Posterior vena cava (tissue), 2 donors: ENCODE data around the gene PLEKHA5. TPM values are rescaled to one million over a fixed set of nuclear protein-coding genes. Genes with fewer than 3 reads are reported as not detected.
"Not testable (repeated sequence)": the region's sequence is repeated elsewhere in the genome, so short reads cannot be mapped to it uniquely, and the experiment has no call there.

Experiments
- DNase-seq: peaks from one replicate; pipeline ENCODE4 v3.0.0-alpha.2; 2020; ENCODE audit warnings: low spot score
- intact Hi-C, 2 donors: fragments of 100-400 bp; cut with DNase I; formaldehyde crosslinking; loops; one replicate each; pipeline versions ENCODE4 v1.14.1 to v1.14.2; 2022 to 2023
- total RNA-seq, 2 donors: library from RNA; stranded (reverse); fragmentation: NEBNext Ultra II Directional; extraction: Animal tissue kit (Norgen Biotek cat#: 25700); gene quantifications; one replicate each; pipeline ENCODE4 v1.2.1, GENCODE V29; 2021
- donor health status: DM: yes; HTN: yes; CAD: no.
- donor health status: DM: yes; HTN: yes; CAD: no.

The PLEKHA5 gene
- total RNA-seq, 2 donors from 2014 or later, result 22.5 to 27.4 TPM

- no peak for DNase-seq
- intact Hi-C loops, result no loop called here
Observed at GRCh38 chr12:19217446-19217845, 87.9 kb downstream of the PLEKHA5 start.

GRCh38 chr12:19220205-19220604, 90.7 kb downstream of the PLEKHA5 start:
- no peak for DNase-seq
- intact Hi-C loops, result no loop called here

- DNase-seq, result no peak
- intact Hi-C loops, result no loop called here
Observed at GRCh38 chr12:19220852-19221466, 91.4 kb downstream of the PLEKHA5 start.

- intact Hi-C loops, result no loop called here
- no peak for DNase-seq
Observed at GRCh38 chr12:19222558-19222957, 93.0 kb downstream of the PLEKHA5 start.

- intact Hi-C loops, result no loop called here
- no peak for DNase-seq
Observed at GRCh38 chr12:19223018-19223417, 93.5 kb downstream of the PLEKHA5 start.

- DNase-seq, result no peak
- intact Hi-C loops, result no loop called here
Observed at GRCh38 chr12:19223695-19224094, 94.2 kb downstream of the PLEKHA5 start.

GRCh38 chr12:19224746-19225145, 95.2 kb downstream of the PLEKHA5 start:
- no peak for DNase-seq
- intact Hi-C loops, result no loop called here

GRCh38 chr12:19227190-19227879, 97.8 kb downstream of the PLEKHA5 start:
- DNase-seq, result no peak

GRCh38 chr12:19227880-19228210, 98.3 kb downstream of the PLEKHA5 start:
- intact Hi-C loops, result no loop called here
- no peak for DNase-seq

More at GRCh38 chr12:19227190-19227879, 97.8 kb downstream of the PLEKHA5 start:
- intact Hi-C loops, result no loop called here

GRCh38 chr12:19229021-19229420, 99.5 kb downstream of the PLEKHA5 start:
- intact Hi-C loops, DNase-seq: not testable (repeated sequence)

GRCh38 chr12:19230299-19230866, 100.8 kb downstream of the PLEKHA5 start:
- DNase-seq, result no peak
- intact Hi-C loops, result no loop called here

- no peak for DNase-seq
- intact Hi-C loops, result no loop called here
Observed at GRCh38 chr12:19230896-19231295, 101.4 kb downstream of the PLEKHA5 start.

- no peak for DNase-seq
- intact Hi-C loops, result no loop called here
Observed at GRCh38 chr12:19234171-19234704, 104.7 kb downstream of the PLEKHA5 start.

GRCh38 chr12:19234981-19235871, 105.7 kb downstream of the PLEKHA5 start:
- no peak for DNase-seq
- intact Hi-C loops, result no loop called here

- intact Hi-C loops, result no loop called here
- DNase-seq, result no peak
Observed at GRCh38 chr12:19236656-19237055, 107.1 kb downstream of the PLEKHA5 start.

GRCh38 chr12:19238540-19238939, 109.0 kb downstream of the PLEKHA5 start:
- intact Hi-C loops, result no loop called here
- no peak for DNase-seq

- intact Hi-C loops, result no loop called here
- no peak for DNase-seq
Observed at GRCh38 chr12:19239102-19239501, 109.6 kb downstream of the PLEKHA5 start.

GRCh38 chr12:19239616-19240234, 110.2 kb downstream of the PLEKHA5 start:
- intact Hi-C loops, result no loop called here
- DNase-seq, result no peak

- DNase-seq, result no peak
- intact Hi-C loops, result no loop called here
Observed at GRCh38 chr12:19242581-19242980, 113.0 kb downstream of the PLEKHA5 start.
